Activated CD8-positive, alpha-beta memory T cell treated with anti-CD3 and anti-CD28 coated beads for 1 hour (primary cell): ENCODE data around the gene GNAQ.

Experiments used
- DNase-seq, 2 donors: peaks; one replicate each; pipeline ENCODE4 v3.0.0-alpha.2; 2020; ENCODE audit warnings: low read depth in 1 of 2; ENCODE audit errors: extremely low read depth in 1 of 2

Gene GNAQ

DNA sequence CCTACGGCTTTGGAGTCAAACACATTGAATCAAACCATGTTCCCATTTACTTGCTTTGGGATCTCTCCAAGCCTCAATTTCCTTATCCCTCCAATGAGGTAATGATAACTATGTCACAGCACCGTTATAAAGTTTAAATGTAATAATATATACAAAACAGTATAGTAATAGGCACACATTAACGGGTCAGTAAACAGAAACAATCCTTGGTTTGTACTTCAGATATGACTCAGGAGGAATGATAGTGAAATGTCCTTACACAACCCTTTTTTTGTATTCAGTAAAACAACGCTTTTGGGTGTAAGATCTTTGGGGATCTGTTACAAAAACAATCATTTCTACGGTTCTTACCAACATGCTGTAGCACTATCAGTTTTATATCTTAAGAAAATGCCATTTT is 205.0 kb downstream of the GNAQ start:
- DNase-seq: no peak

DNA sequence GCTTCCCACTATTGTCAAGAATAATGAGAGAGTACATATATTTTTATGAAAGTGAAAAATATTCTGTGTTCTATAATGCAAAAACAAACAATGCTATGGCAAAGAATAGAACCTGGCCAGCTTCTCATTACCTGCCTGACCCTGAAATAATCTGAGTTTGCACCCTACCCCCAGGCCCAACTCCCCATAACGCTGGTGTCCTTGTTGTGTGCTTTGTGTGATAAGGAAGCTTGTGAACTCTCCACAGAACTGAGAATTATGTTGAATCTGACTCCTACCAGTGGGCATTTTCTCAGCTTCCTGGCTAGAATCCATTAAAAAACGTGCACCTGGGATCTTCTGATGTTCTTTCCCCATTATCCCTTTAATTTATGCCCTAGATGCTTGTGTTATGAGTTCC is 205.5 kb downstream of the GNAQ start:
- no peak for DNase-seq

- no peak for DNase-seq
Observed at GRCh38 chr9:77825361-77825760, 206.2 kb downstream of the GNAQ start.

- no peak for DNase-seq
Observed at GRCh38 chr9:77820293-77820954, 211.2 kb downstream of the GNAQ start.

DNA sequence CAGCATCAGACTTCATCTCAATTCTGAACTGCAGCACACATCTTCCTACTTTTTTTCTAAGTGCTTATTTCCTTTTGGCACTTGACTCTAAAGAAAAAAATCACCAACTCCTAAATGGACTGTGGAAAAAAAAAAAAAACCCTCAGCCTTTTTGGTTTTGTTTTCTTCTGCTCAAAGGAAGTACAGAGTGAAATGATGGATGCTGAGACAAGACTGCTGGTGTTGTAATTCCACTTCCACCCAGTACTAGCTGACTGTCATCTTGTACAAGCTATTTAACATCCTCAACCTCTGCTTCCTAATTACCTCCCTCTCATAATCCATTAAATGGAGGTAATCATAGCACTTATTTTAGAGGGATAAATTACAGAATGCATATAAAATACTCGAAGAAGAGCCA is 212.0 kb downstream of the GNAQ start:
- no peak for DNase-seq

DNA sequence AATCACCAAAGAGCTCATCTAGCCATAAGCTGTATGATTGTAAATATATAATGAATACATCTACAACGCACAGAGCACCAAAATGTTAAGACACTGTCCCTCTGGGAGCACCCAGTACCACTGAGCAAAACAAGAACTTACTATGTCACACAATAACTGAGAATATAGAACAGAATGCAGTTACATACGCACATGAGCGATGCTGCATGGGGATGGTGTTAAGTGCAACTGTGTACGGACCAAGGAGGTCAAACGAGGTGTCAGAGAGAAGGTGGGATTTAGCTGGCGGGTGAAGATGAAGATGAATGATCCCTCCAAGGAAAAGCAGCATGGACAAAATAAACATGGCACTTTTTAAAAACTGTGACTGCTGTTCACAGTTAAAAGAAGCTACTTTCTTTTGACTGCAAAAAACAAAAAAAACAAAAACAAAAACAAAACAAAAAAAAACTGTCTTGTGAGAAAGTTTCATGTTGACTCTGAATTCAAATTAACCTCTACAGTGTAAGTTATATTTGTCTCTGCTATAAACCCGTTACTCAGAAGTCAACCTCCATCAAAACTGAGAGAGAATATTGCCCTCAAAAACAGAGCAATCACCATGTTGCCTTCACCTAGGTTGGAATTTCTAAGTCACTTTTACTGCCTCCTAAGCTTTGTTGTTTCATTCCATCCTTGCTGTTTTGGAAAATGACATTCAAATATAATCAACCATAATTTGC is 213.9 kb downstream of the GNAQ start:
- no peak for DNase-seq

DNA sequence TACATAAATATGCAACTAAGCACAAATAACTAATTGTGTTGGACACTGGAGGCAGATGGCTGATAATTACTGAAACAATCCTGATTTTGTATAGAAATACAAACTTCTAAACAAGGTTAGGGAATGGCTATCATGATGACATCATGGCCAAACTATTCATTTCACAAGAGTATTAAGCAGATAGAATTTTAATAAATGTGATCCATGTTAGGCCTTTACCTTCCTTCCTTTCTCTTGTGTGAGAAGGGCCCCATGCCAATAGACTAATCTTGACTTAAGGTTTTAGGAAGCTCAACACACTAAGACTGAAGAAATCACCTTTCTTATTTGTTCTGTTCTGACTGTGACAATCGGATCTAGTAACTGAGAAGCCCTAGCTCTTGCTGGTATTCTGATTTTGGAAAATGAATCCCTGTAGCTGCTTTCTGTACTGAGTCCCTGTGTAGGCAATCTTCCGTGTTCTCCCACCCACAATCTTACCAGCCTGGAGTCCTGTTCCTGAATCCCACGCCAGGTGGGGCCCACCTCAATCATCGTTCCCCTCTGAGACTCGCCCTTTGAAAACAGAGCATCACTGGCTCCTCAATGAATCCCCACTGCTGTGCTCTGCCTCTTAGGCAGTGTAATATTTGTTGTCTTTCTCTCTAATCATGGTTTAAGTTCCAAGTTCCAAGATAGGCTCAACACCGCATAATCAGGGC is 214.8 kb downstream of the GNAQ start:
- no peak for DNase-seq

DNA sequence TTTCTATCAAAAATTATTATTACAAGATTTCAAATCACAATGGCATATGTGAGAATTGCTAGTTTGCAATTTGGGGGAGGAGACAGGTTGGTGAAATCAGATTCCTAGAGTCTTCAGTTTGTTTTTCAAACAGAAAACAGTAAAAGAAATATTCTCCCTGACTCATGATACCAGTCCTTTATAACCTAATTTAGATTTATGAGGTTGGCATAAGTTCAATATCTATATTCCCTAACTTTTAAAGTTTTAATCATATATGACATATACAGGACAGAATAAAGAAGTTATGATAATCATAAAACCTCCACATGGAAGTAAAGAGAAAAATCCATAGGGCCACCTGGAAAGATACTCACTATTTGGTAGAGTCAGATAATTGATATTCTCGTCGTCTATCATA is 216.4 kb downstream of the GNAQ start:
- DNase-seq: no peak

DNA sequence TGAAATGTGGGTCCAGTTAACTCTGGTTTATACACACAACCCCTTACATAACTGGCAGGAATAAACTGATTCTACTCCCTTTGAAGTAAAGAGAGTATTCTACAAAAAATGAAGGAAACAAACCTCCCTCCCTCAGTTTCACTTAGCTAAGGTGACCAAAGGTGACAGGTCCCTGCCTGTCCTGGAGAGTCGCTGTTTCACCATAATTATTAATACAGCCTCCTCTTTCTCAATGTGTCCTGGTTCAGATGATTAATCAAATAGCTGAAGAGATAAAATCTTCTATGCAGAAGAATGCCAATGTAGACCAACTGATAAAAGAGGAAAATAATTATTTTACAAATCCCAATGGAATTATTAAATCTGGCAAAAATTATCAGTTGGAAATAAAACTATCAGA is 219.8 kb downstream of the GNAQ start:
- no peak for DNase-seq

DNA sequence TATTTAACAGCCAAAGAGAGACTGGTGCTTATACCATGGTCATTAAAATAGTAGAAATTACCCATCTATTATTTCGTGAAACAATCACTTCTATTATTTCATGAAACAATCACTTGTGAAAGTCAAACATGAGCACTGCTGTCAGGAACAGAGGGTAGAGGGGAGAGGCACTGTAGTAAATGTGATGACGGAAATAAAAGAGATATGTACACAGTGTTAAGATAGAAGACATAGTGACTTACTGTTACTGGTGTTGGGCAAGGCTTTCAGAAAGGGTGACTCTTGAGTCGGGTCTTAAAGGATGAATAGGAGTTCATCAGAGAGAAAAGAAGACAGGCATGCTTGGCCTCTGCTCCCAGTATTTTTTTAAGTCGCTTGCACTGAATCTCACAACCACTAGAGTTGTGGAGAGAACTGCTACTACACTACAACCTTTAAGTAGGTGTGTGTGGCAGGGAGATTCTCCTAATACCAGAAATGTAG is 220.9 kb downstream of the GNAQ start:
- no peak for DNase-seq

DNA sequence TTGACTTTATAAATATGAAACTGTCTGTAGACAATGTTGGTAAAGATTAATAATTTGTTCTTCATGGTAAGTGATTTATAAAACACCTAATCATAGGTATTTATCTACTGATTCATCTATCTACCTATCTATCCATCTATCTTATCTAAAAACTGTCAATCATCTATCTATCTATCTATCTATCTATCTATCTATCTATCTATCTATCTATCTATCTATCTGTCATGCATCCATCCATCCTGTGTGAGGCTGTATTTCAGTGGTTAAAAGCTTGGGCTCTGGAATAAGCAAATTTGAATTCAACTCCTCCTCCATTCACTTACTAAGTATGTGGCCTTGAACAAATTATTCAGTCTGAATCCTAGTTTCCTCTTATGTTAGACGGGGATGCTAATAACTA is 221.6 kb downstream of the GNAQ start:
- DNase-seq: no peak

- no peak for DNase-seq
Observed at GRCh38 chr9:77809552-77809951, 222.1 kb downstream of the GNAQ start.

DNA sequence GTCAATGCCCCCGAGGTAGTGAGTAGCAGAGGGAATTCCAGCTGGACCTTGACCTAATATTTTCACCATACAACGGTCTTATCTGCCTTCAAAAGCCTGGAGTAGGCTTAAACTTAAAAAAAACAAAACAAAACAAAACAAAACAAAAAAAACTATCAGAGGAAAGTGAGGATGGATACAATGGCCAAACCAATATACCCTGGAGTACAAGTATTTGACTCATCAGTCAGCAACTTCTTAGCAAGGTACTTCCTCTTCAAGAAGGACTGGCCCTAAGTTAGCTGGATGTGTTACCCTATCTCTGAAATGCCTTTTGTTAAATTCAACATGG is 222.9 kb downstream of the GNAQ start:
- DNase-seq: no peak

GRCh38 chr9:77807846-77808750 is 223.5 kb downstream of the GNAQ start:
- DNase-seq: no peak

DNA sequence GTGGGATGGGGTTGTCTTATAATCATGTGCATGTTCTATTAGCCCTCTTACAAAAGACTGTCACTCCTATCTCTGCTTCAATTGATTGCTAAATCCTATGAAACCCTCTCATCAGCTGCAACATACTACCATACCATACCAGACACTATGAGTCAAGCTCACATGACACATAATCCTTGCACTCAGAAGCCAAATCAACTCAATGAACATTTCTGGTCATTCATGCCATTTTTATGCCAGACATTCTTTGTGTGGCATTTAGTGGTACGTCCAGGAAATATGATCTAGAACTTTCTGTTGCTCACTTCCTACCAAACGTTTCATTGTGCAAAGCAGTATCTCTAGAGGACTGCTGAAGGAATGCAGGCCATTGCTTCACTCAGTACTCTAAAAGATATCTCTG is 224.3 kb downstream of the GNAQ start:
- no peak for DNase-seq

- no peak for DNase-seq
Observed at GRCh38 chr9:77806741-77807140, 224.9 kb downstream of the GNAQ start.

GRCh38 chr9:77805810-77806209 is 225.8 kb downstream of the GNAQ start:
- DNase-seq: no peak

DNA sequence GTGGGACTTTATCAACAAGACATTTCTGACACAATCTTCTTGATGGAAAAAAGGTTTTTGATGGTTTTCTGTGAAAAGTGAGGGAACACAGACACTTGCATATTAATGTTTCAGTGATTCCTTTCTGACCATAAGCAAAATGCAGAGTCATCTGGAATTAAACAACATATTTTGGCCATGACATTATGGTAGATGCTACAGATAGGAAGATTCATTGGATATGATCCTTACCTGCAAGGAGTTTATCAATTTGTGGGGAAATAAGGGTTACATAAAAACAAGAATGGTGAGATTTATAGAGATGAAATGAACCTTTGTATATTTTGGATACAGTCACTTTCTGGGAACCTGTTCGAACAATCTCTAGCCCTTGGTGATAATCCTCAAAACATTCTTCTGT is 228.2 kb downstream of the GNAQ start:
- no peak for DNase-seq

GRCh38 chr9:77802515-77803293 is 228.9 kb downstream of the GNAQ start:
- no peak for DNase-seq

- no peak for DNase-seq
Observed at GRCh38 chr9:77802064-77802463, 229.5 kb downstream of the GNAQ start.
